OCI-LY3 (cell line): ENCODE measurements around the gene HACL1.

Source experiments
- H2AFZ ChIP-seq: fragments of 200-600, 300-600 bp; shearing (Covaris generic); 2 replicates; pipeline ENCODE4 v1.6.0; 2014; ENCODE audit warnings: antibody characterized with exemption, low read depth, low read length
- H3K27ac ChIP-seq: fragments of 200-600, 300-600 bp; sonication (generic); 2 replicates; pipeline ENCODE4 v1.5.1; 2014; ENCODE audit warnings: mild to moderate bottlenecking, low read length, moderate library complexity, mixed read lengths
- H3K27me3 ChIP-seq: fragments of 200-600, 300-600 bp; sonication (generic); 2 replicates; pipeline ENCODE4 v1.6.1; 2014; ENCODE audit warnings: low read depth, low read length, mixed read lengths
- H3K36me3 ChIP-seq: fragments of 200-600, 300-600 bp; sonication (generic); replicated peaks from 2 replicates; pipeline ENCODE3; 2014; ENCODE audit warnings: low read depth, low read length, mixed read lengths
- H3K4me1 ChIP-seq: fragments of 300-600, 200-600 bp; sonication (generic); 2 replicates; pipeline ENCODE4 v1.6.1; 2014; ENCODE audit warnings: low read length, mixed read lengths
- H3K4me2 ChIP-seq: fragments of 200-600, 300-600 bp; sonication (generic); 2 replicates; pipeline ENCODE4 v1.6.1; 2014; ENCODE audit warnings: low read length, mixed read lengths
- H3K4me3 ChIP-seq: fragments of 300-600, 200-600 bp; sonication (generic); 2 replicates; pipeline ENCODE4 v1.5.1; 2014; ENCODE audit warnings: antibody characterized with exemption, mild to moderate bottlenecking, low read length, moderate library complexity
- H3K79me2 ChIP-seq: fragments of 300-600, 200-600 bp; shearing (Covaris generic); 2 replicates; pipeline ENCODE4 v1.6.1; 2014; ENCODE audit warnings: mild to moderate bottlenecking, low read length, mixed read lengths
- H3K9ac ChIP-seq: fragments of 300-600, 200-600 bp; shearing (Covaris generic); 2 replicates; pipeline ENCODE4 v1.6.0; 2014; ENCODE audit warnings: mild to moderate bottlenecking, low read length, moderate library complexity
- H3K9me3 ChIP-seq: fragments of 200-600, 300-600 bp; shearing (Covaris generic); 2 replicates; pipeline ENCODE4 v1.6.1; 2014; ENCODE audit warnings: low read length, mixed read lengths; ENCODE audit not compliant: insufficient read depth
- H4K20me1 ChIP-seq: fragments of 200-600, 300-600 bp; sonication (generic); 2 replicates; pipeline ENCODE4 v1.6.1; 2016; ENCODE audit warnings: low read length, mixed read lengths; ENCODE audit not compliant: insufficient read depth
- CTCF ChIP-seq: fragments of 200-600, 300-600 bp; sonication (generic); IDR thresholded peaks from 2 replicates; pipeline ENCODE4 v1.5.1; 2014; ENCODE audit warnings: antibody characterized with exemption, low read length, low read depth
- EZH2phosphoT487 ChIP-seq: fragments of 200-600 bp; shearing (Covaris generic); IDR thresholded peaks from 2 replicates; pipeline ENCODE4 v1.6.1; 2018; ENCODE audit warnings: antibody characterized with exemption, mixed run types, low read depth

Gene HACL1

DNA sequence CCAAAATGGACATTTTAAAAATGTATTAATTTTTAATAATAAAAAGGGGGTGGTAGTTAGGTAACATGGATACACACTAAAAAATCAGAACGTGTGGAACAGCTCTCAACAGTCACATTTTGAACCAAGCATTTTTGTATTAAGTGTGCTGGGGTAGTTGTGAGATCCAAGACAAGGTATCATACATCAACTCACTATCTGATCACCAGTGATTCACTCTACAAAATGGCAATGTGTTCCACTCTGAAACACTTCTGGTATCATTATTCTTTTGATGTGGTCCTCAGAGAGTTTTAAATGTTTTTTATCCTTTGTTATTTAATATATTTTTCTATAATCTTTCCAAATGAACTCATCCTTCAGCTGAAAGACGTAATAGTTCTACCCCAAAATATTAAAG is 5.4 kb downstream of the HACL1 start:
- no peak overlapping the region for H3K27ac ChIP-seq
- no peak overlapping the region for H3K4me3 ChIP-seq
- peaks cover 9% of the 10 kb centered on the region for H3K79me2 ChIP-seq
- H3K36me3 ChIP-seq, result peaks cover 20% of the 10 kb centered on the region
- H3K4me1 ChIP-seq, result peaks cover 7% of the 10 kb centered on the region
- no peak overlapping the region for H2AFZ ChIP-seq
- H3K4me2 ChIP-seq, result no peak overlapping the region
- H3K9ac ChIP-seq, result no peak overlapping the region
- no peaks in the 10 kb centered on the region for H3K9me3 ChIP-seq
- TF ChIP-seq EZH2phosphoT487 (no peak), CTCF (no peak)
- H4K20me1 ChIP-seq, result no peaks in the 10 kb centered on the region
- H3K27me3 ChIP-seq, result no peaks in the 10 kb centered on the region

GRCh38 chr3:15592968-15593367 is 8.4 kb downstream of the HACL1 start:
- Histone ChIP-seq H3K9ac (no peak overlapping the region), H2AFZ (no peak overlapping the region), H3K4me2 (no peak overlapping the region), H3K27ac (no peak overlapping the region), H3K9me3 (no peaks in the 10 kb centered on the region), H3K4me1 (no peaks in the 10 kb centered on the region), H4K20me1 (no peaks in the 10 kb centered on the region), H3K36me3 (peaks cover 17% of the 10 kb centered on the region), H3K27me3 (no peaks in the 10 kb centered on the region), H3K4me3 (no peak overlapping the region), H3K79me2 (no peaks in the 10 kb centered on the region)
- no peak for TF ChIP-seq EZH2phosphoT487
- TF ChIP-seq CTCF, result no peak

- no peak overlapping the region for H3K4me2 ChIP-seq
- H2AFZ ChIP-seq, result no peak overlapping the region
- H4K20me1 ChIP-seq, result no peaks in the 10 kb centered on the region
- no peak overlapping the region for H3K27ac ChIP-seq
- H3K79me2 ChIP-seq, result no peaks in the 10 kb centered on the region
- H3K27me3 ChIP-seq, result no peaks in the 10 kb centered on the region
- no peak overlapping the region for H3K9ac ChIP-seq
- no peaks in the 10 kb centered on the region for H3K9me3 ChIP-seq
- no peak overlapping the region for H3K4me3 ChIP-seq
- TF ChIP-seq CTCF (no peak), EZH2phosphoT487 (no peak)
- no peaks in the 10 kb centered on the region for H3K4me1 ChIP-seq
- peaks cover 8% of the 10 kb centered on the region for H3K36me3 ChIP-seq
These were observed 9.4 kb downstream of the HACL1 start for GRCh38 chr3:15591928-15592327.

DNA sequence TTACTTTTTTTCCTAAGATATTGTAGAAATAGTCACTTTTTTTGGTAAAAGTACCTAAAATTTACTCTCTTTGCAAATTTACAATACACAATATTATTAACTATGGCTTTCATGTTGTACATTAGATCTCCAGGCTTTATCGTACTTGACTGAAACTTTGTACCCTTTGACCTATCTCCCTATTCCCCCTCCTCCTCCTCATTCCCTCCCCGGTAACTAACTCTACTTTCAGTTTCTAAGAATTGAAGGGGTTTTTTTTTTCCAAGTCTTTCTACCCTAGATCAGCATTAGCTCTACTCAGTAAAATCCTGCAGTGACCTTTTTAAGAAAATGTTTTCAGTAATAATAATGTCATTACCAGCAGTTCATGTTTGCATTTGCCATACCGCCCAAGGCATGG is 10.1 kb downstream of the HACL1 start:
- H3K79me2 ChIP-seq, result no peaks in the 10 kb centered on the region
- H3K36me3 ChIP-seq, result peaks cover 7% of the 10 kb centered on the region
- H3K9me3 ChIP-seq, result no peaks in the 10 kb centered on the region
- H3K27me3 ChIP-seq, result no peaks in the 10 kb centered on the region
- no peaks in the 10 kb centered on the region for H3K4me1 ChIP-seq
- H2AFZ ChIP-seq, result no peak overlapping the region
- no peaks in the 10 kb centered on the region for H4K20me1 ChIP-seq
- no peak overlapping the region for H3K9ac ChIP-seq
- H3K4me3 ChIP-seq, result no peak overlapping the region
- no peak overlapping the region for H3K4me2 ChIP-seq
- TF ChIP-seq EZH2phosphoT487, result no peak
- no peak for TF ChIP-seq CTCF
- H3K27ac ChIP-seq, result no peak overlapping the region
